HCEC 1CT (cell line): Measurements from ENCODE around the gene STK11.
A peak's percentile ranks its signal among the peaks of the same experiment; 100 is the strongest.

Experiments
- DNase-seq: peaks from one replicate; pipeline ENCODE4 v3.0.0-alpha.2; 2017

The STK11 gene

GRCh38 chr19:1275260-1275975, 69.8 kb downstream of the STK11 start, which contains the start of gene FAM174C:
TSS of gene FAM174C (plus strand) at chr19:1275530. CDS start at chr19:1275550, 20 bp downstream.
- DNase-seq, result peak; percentile 97

DNA sequence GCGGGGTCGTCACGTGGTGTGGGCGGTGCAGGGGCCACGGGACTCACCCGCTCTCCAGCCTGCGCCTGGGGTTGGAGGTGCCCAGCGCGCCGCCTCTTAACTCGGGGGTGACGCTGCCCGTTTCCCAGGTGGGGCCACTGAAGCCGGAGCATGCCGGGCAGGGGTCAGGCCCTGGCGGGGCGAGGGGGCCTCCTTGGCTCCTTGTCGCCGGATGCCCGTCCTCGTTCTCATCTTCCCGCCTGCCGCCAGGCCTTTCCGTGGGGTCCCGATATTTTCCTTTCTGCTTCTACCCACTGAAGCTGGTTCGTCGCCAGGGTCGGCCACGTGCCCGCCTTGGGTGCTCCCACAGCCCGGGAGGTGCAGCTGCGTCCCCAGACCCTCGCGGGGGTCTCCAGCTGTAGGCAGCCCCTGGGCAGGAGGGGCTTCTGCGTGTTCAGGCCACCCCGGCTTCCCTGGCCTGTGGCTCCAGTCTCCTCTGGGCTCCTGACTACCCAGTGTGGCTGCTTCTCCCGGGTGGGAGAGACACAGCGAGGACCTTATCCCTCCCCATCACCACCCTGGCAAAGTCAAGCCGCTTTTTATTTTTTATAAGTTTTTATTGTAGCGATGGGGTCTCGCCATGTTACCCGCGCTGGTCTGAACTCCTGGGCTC, 70.5 kb downstream of the STK11 start:
- no peak for DNase-seq

- no peak for DNase-seq
These were observed 71.0 kb downstream of the STK11 start for GRCh38 chr19:1276628-1277022.

GRCh38 chr19:1277061-1277460, 71.5 kb downstream of the STK11 start:
- no peak for DNase-seq
